Peyer's patch (tissue), 4 donors: Measurements from ENCODE around the gene TSPAN9.

Experiments used
- POLR2A ChIP-seq, 2 donors: fragments of 450-650 bp; IDR thresholded peaks; one replicate each; pipeline ENCODE4 v1.5.1; 2017; ENCODE audit warnings: antibody characterized with exemption in 2 of 2, mild to moderate bottlenecking in 2 of 2, moderate library complexity in 2 of 2
- TF ChIP-seq, protein P1 (sequence below), 6 experiments: fragments of 450-650 bp in 4 of 6; fragments of 200-600 bp in 2 of 6; sonication (generic) in 1 of 6; IDR thresholded peaks; one replicate each; pipeline ENCODE4 v1.5.1; 2017 to 2019; ENCODE audit warnings: antibody characterized with exemption in 6 of 6, mild to moderate bottlenecking in 3 of 6, moderate library complexity in 1 of 6

DNA sequence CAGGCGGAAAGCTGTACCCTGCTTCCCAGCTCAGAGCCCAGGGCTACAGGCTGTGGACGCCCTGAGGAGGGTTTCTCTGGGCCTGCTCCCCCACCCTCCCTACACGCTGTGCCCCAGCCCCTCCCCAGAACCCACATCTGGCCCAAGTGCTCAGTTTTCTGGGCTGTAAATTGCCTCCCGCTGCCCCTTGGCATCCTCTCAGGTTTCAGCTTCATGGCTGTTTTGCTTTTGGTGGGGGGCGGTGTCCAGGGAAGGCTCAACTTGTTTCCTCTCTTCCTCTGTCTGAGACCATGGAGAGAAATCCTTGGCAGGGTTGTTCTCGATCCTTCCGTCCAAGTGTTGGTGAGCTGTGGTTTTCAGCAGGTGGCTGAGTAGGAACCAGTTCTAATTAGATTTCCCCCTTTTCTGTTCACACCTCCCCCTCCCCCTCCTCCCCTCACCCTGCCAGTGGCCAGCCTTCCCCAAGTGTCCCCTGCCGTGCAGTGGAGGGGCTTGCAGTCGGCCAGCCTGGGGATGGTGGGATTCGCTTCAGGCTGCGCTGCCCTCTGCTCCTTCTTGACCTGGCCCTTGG lies 61.8 kb downstream of the TSPAN9 start:
- TF ChIP-seq POLR2A (IDR thresholded peaks at IDR 0.05): no peak
- TF ChIP-seq, protein P1, sequence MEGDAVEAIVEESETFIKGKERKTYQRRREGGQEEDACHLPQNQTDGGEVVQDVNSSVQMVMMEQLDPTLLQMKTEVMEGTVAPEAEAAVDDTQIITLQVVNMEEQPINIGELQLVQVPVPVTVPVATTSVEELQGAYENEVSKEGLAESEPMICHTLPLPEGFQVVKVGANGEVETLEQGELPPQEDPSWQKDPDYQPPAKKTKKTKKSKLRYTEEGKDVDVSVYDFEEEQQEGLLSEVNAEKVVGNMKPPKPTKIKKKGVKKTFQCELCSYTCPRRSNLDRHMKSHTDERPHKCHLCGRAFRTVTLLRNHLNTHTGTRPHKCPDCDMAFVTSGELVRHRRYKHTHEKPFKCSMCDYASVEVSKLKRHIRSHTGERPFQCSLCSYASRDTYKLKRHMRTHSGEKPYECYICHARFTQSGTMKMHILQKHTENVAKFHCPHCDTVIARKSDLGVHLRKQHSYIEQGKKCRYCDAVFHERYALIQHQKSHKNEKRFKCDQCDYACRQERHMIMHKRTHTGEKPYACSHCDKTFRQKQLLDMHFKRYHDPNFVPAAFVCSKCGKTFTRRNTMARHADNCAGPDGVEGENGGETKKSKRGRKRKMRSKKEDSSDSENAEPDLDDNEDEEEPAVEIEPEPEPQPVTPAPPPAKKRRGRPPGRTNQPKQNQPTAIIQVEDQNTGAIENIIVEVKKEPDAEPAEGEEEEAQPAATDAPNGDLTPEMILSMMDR (IDR thresholded peaks at IDR 0.05): no peak
